OCI-LY3 (cell line): Measurements from ENCODE around the gene SRC.

Experiments
- CTCF ChIP-seq: fragments of 200-600, 300-600 bp; sonication (generic); IDR thresholded peaks from 2 replicates; pipeline ENCODE4 v1.5.1; 2014; ENCODE audit warnings: antibody characterized with exemption, low read length, low read depth
- EZH2phosphoT487 ChIP-seq: fragments of 200-600 bp; shearing (Covaris generic); IDR thresholded peaks from 2 replicates; pipeline ENCODE4 v1.6.1; 2018; ENCODE audit warnings: antibody characterized with exemption, mixed run types, low read depth

GRCh38 chr20:37355252-37356180, 9.6 kb downstream of the SRC start:
- TF ChIP-seq CTCF = no peak
- TF ChIP-seq EZH2phosphoT487 = no peak
